GM18498 (cell line): ENCODE data around the gene GUCA2B.

Experiments
- ATAC-seq: cut with Tn5 transposase; IDR thresholded peaks from one replicate; pipeline ENCODE4 v1.9.1; 2021; ENCODE audit warnings: mild to moderate bottlenecking, moderate library complexity; ENCODE audit not compliant: unreplicated experiment

Gene GUCA2B

DNA sequence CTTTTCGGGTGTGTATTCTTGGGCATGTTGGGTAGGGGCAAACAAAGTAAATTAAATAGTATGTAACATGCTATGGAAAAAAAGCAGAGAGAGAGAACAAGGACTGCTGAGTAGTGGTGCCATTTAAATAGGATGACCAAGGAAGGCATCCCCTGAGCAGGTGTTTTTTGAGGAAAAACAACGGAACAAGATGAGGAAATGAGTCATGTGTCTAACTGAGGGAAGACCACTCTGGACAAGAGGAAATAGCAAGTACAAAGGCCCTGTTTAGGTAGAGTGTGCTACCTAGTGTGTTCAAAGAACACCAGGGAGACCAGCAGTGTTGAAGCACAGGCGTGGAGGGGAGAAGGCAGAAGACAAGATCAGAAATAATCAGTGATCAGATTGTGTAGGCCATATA, 31.4 kb downstream of the GUCA2B start:
- no peak for ATAC-seq

DNA sequence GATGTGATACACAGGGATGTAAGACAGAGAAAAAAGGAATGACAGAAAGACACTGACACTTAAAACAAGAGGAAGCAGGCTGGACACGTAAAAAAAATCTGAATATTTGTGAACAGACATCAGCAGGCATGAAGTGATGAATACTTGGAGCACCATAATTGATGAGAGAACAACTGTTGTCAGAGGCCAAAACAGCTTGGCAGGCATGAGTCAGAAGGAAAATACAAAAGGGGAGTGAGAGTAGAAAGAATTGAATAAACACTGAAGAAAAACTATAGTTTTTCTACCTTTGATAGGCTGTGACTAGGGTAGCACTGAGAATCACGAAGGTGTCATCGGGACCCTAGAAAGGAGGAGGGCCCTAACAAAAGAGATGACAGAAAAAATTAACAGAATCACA, 32.9 kb downstream of the GUCA2B start:
- ATAC-seq, result no peak

DNA sequence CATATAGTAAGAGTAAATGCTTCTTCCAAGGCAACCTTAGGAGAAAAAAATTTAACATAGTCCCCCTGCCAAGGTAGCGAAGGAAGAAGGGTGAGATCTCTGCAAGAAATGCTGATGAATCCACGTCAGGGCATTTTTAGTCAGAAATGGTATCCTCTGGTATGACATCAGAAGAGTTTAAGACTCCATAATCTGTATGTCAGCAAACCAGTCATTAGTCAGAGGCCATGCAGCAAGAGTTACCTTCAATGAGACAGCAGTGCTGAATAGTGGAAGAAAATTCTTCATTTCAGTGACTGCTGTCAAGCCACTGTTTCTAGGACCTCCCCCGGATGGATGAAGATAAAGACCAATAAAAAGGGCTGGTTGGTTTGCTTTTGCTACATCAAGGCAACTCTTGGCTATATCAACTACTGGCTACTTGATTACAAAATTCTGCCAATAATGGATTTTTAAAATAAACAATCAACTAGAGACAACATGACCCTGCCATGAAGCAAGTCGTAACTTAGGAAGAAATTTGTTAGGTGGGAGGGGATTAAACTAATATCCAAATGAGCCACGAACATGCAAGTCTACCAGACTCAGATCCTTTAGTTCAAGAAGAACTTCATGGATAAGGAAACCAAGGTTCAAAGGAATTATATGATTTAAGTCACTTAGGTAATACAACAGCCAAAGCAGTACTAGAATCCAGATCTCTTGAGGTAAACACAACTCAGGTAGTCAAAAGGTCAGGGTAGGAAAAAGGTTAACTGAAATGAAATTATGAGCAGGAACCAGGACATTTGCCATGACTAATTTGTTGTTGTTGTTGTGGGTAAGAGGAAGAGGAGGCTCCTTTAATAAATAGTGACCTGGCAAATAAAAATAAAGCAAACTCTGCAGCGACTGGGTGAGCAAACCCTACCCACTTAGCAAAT, 37.0 kb downstream of the GUCA2B start:
- no peak for ATAC-seq

GRCh38 chr1:42191319-42191718, 38.1 kb downstream of the GUCA2B start:
- no peak for ATAC-seq

DNA sequence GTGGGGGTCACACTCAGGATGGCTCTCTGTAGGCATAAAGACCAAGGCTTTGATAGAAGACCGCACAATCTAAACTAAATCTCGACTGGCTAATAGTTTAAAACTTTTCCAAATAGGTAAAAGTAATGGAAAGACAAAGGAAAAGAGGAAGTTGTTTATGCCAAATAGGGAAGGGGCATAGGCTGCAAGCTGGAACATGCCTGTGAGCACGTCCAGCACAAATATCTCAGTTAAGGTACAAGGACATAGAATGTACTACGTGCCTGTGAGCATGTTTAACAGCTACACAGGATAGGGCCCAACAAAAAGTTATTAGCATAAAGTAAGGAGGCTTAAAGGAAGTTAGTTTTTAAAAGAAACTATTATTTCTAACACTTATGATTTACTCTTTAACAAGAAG, 38.9 kb downstream of the GUCA2B start:
- ATAC-seq, result no peak

DNA sequence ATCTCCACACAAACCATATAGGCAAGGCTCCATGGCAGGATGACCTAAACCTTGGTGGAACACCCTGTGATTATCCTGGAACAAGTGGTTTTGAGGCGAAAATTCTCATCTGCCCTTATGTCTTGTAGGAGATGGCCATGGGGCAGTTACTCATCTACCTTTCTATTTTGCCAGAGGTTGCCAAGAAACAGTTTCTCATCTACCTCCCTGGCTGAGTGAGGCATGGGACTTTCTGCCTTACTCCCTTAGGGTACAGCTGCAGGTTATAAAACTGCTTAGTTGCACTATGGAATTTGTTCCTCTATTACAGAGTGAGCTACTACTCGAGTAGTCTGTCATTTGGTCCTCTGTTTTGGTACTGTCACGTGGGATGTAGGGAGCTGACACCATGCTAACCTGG, 42.6 kb downstream of the GUCA2B start:
- no peak for ATAC-seq

GRCh38 chr1:42198251-42198650, 45.0 kb downstream of the GUCA2B start:
- no peak for ATAC-seq

DNA sequence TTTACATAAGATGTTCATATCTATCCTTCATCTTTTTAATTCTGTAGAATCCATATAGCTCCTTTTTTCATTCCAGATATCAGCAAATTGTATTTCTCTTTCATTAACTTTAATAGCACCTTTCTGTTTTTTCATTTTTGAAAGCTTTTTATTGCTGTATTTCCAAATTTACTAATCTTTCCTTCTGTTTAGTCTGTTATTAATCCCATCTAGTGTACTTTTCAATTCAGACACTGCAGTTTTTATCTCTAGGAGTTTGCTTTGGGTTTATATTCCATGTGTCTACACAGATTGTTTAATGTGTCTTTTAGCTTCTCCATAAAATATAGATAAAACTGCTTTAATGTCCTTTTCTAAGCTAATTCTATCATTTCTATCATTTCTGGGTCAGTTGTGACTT, 48.8 kb downstream of the GUCA2B start:
- no peak for ATAC-seq
